ENCODE data around the gene BAD. TPM values are rescaled to one million over a fixed set of nuclear protein-coding genes. Genes with fewer than 3 reads are reported as not detected.

Gene BAD
- total and polyA plus RNA-seq, 2 of the 13 experiments (the other 11 are each of a cell fraction or from before 2014, with no cell fraction given) = 17.9 to 28.5 TPM

DNA sequence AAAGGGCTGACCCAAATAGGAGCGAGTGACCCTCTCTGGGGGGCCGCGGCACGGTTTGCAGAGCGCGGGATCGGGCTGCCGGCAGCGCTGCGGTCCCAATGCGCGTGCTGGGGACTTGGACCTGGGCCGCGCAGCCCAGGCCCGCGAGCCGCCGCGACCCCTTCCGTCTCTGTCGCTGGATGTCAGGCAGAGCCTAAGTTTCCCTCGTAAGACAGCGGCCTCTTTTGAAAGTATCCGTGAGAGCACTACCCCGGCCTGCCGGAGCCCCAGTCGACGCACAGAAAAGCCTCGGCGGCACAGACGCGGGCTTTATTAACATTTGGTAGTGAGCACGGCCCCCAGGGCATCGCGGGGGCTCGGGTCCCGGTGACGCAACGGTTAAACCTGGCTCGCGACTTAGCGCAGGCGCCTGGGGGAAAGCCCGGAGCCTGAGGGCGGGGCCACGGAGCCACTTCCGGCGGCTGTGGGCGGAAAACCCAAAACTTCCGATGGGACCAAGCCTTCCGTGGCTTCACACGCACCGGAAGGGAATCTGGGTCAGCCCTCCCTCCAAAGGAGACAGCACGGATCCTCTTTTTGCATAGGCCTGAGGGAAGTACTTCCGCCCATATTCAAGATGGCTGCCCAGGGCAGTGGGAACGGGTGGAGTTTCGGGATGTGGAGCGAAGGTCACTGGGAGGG is 14.8 kb downstream of the BAD start (continued):
- TF ChIP-seq, protein P1, sequence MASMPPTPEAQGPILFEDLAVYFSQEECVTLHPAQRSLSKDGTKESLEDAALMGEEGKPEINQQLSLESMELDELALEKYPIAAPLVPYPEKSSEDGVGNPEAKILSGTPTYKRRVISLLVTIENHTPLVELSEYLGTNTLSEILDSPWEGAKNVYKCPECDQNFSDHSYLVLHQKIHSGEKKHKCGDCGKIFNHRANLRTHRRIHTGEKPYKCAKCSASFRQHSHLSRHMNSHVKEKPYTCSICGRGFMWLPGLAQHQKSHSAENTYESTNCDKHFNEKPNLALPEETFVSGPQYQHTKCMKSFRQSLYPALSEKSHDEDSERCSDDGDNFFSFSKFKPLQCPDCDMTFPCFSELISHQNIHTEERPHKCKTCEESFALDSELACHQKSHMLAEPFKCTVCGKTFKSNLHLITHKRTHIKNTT (CRISPR knock-in tag; IDR thresholded peaks at IDR 0.05) = no peak
- TF ChIP-seq PITX1 (CRISPR knock-in tag; IDR thresholded peaks at IDR 0.05) (peak; percentile 41; the same call in 1 of the 2 replicates), PRPF4 (IDR thresholded peaks at IDR 0.05; ENCODE audit: low read depth, low read length, poor library complexity, severe bottlenecking) (no peak), CHD4 (IDR thresholded peaks at IDR 0.05; ENCODE audit: borderline replicate concordance, low read length) (no peak), HHEX (CRISPR knock-in tag; IDR thresholded peaks at IDR 0.05) (no peak), ZNF737 (CRISPR knock-in tag; IDR thresholded peaks at IDR 0.05; ENCODE audit: borderline replicate concordance) (no peak), SMYD3 (CRISPR knock-in tag; IDR thresholded peaks at IDR 0.05) (peak; percentile 21; the same call in 1 of the 2 replicates), SCMH1 (CRISPR knock-in tag; IDR thresholded peaks at IDR 0.05; ENCODE audit: borderline replicate concordance) (no peak), ZNF329 (CRISPR knock-in tag; IDR thresholded peaks at IDR 0.05; ENCODE audit: low read depth) (0 out of 2 replicates have a peak, but pooled peaks have one; percentile 1), CHD2 (IDR thresholded peaks at IDR 0.05; ENCODE audit: low read depth, low read length) (no peak), EHMT2 (IDR thresholded peaks at IDR 0.05; ENCODE audit: borderline replicate concordance, low read depth, low read length) (no peak), CHCHD3 (CRISPR knock-in tag; IDR thresholded peaks at IDR 0.05) (no peak)
- TF ChIP-seq, protein P2, sequence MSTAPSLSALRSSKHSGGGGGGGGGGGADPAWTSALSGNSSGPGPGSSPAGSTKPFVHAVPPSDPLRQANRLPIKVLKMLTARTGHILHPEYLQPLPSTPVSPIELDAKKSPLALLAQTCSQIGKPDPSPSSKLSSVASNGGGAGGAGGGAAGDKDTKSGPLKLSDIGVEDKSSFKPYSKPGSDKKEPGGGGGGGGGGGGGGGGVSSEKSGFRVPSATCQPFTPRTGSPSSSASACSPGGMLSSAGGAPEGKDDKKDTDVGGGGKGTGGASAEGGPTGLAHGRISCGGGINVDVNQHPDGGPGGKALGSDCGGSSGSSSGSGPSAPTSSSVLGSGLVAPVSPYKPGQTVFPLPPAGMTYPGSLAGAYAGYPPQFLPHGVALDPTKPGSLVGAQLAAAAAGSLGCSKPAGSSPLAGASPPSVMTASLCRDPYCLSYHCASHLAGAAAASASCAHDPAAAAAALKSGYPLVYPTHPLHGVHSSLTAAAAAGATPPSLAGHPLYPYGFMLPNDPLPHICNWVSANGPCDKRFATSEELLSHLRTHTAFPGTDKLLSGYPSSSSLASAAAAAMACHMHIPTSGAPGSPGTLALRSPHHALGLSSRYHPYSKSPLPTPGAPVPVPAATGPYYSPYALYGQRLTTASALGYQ (CRISPR knock-in tag; IDR thresholded peaks at IDR 0.05) = no peak
- TF ChIP-seq, protein P3, sequence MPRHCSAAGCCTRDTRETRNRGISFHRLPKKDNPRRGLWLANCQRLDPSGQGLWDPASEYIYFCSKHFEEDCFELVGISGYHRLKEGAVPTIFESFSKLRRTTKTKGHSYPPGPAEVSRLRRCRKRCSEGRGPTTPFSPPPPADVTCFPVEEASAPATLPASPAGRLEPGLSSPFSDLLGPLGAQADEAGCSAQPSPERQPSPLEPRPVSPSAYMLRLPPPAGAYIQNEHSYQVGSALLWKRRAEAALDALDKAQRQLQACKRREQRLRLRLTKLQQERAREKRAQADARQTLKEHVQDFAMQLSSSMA (CRISPR knock-in tag; IDR thresholded peaks at IDR 0.05) = peak; percentile 95
- TF ChIP-seq, protein P4, sequence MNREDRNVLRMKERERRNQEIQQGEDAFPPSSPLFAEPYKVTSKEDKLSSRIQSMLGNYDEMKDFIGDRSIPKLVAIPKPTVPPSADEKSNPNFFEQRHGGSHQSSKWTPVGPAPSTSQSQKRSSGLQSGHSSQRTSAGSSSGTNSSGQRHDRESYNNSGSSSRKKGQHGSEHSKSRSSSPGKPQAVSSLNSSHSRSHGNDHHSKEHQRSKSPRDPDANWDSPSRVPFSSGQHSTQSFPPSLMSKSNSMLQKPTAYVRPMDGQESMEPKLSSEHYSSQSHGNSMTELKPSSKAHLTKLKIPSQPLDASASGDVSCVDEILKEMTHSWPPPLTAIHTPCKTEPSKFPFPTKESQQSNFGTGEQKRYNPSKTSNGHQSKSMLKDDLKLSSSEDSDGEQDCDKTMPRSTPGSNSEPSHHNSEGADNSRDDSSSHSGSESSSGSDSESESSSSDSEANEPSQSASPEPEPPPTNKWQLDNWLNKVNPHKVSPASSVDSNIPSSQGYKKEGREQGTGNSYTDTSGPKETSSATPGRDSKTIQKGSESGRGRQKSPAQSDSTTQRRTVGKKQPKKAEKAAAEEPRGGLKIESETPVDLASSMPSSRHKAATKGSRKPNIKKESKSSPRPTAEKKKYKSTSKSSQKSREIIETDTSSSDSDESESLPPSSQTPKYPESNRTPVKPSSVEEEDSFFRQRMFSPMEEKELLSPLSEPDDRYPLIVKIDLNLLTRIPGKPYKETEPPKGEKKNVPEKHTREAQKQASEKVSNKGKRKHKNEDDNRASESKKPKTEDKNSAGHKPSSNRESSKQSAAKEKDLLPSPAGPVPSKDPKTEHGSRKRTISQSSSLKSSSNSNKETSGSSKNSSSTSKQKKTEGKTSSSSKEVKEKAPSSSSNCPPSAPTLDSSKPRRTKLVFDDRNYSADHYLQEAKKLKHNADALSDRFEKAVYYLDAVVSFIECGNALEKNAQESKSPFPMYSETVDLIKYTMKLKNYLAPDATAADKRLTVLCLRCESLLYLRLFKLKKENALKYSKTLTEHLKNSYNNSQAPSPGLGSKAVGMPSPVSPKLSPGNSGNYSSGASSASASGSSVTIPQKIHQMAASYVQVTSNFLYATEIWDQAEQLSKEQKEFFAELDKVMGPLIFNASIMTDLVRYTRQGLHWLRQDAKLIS (CRISPR knock-in tag; IDR thresholded peaks at IDR 0.05) = no peak
- TF ChIP-seq, protein P5, sequence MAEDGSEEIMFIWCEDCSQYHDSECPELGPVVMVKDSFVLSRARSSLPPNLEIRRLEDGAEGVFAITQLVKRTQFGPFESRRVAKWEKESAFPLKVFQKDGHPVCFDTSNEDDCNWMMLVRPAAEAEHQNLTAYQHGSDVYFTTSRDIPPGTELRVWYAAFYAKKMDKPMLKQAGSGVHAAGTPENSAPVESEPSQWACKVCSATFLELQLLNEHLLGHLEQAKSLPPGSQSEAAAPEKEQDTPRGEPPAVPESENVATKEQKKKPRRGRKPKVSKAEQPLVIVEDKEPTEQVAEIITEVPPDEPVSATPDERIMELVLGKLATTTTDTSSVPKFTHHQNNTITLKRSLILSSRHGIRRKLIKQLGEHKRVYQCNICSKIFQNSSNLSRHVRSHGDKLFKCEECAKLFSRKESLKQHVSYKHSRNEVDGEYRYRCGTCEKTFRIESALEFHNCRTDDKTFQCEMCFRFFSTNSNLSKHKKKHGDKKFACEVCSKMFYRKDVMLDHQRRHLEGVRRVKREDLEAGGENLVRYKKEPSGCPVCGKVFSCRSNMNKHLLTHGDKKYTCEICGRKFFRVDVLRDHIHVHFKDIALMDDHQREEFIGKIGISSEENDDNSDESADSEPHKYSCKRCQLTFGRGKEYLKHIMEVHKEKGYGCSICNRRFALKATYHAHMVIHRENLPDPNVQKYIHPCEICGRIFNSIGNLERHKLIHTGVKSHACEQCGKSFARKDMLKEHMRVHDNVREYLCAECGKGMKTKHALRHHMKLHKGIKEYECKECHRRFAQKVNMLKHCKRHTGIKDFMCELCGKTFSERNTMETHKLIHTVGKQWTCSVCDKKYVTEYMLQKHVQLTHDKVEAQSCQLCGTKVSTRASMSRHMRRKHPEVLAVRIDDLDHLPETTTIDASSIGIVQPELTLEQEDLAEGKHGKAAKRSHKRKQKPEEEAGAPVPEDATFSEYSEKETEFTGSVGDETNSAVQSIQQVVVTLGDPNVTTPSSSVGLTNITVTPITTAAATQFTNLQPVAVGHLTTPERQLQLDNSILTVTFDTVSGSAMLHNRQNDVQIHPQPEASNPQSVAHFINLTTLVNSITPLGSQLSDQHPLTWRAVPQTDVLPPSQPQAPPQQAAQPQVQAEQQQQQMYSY (CRISPR knock-in tag; IDR thresholded peaks at IDR 0.05) = peak; percentile 39; the same call in 1 of the 2 replicates
